Erythroblast (primary cell): ENCODE data around the gene COX8A.

Source experiments
- GATA1 ChIP-seq: IDR thresholded peaks from 2 replicates; pipeline ENCODE4 v1.6.1; 2011; ENCODE audit warnings: low read depth, mild to moderate bottlenecking, control low read depth, low read length, moderate library complexity
- POLR2A ChIP-seq: IDR thresholded peaks from 2 replicates; pipeline ENCODE4 v1.6.1; 2011; ENCODE audit warnings: mild to moderate bottlenecking, low read length

DNA sequence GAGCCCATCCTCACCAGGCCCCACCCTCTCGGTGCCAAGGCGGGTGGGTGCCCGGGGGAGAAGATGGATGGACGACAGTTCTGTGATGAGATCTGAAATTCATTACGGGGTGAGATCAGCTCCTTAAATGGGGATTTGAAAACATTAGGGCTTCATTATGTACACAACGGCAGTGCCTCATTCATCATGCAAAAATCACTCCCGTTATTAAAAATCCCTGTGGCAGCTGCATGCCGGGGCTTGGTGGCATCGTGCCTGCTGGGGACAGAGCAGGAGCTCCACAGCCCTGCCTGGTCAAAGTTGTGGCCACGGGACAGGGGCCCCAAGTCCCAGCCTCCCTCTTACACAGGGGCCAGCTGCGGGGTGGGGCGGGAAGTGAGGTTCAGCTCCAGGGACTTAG is 32.0 kb downstream of the COX8A start:
- TF ChIP-seq POLR2A (no peak), GATA1 (no peak)
